Measurements from ENCODE around the gene ZMYND8. TPM values are rescaled to one million over a fixed set of nuclear protein-coding genes. Genes with fewer than 3 reads are reported as not detected.
A peak's percentile ranks its signal among the peaks of the same experiment; 100 is the strongest.
"Not testable (repeated sequence)": the region's sequence is repeated elsewhere in the genome, so short reads cannot be mapped to it uniquely, and the experiment has no call there.

ZMYND8 gene
- total RNA-seq, 2 donors from 2014 or later, result 22.0 to 35.3 TPM

DNA sequence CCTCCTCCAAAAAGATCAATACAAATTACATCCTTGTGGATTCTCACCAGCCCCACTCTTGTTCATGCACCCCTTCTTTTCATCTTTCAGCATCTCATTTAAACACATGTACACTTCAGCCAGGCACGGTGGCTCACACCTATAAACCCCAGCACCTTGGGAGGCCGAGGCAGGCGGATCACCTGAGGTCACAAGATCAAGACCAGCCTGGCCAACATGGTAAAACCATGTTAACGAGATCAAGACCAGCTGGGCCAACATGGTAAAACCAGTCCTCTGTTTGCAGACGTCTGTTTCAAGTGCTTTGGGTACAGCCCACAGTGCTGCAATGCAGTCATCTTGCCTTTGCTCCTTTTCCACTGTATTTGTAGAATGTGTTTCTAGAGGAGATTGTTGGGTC lies 45.3 kb downstream of the ZMYND8 start:
- DNase-seq (ENCODE audit: low spot score), result no peak
- Histone ChIP-seq H3K27ac (peak overlapping the region in 1 of 2 donors; percentile 94), H3K4me3 (no peak overlapping the region), H3K9me3 (no peaks in the 10 kb centered on the region), H3K36me3 (peaks cover 23% of the 10 kb centered on the region), H3K27me3 (no peaks in the 10 kb centered on the region), H3K4me1 (peaks cover 0 to 53% of the 10 kb centered on the region in 2 donors)
- TF ChIP-seq CTCF (IDR thresholded peaks at IDR 0.05), result no peak

- no peak for DNase-seq (ENCODE audit: low spot score)
- Histone ChIP-seq H3K27me3 (no peaks in the 10 kb centered on the region), H3K4me3 (no peak overlapping the region), H3K4me1 (peaks cover 0 to 48% of the 10 kb centered on the region in 2 donors), H3K27ac (peak overlapping the region; percentile 38 to 59), H3K36me3 (peaks cover 28% of the 10 kb centered on the region), H3K9me3 (no peaks in the 10 kb centered on the region)
- TF ChIP-seq CTCF (IDR thresholded peaks at IDR 0.05), result no peak
Measured at GRCh38 chr20:47310729-47311128, 45.8 kb downstream of the ZMYND8 start.

- peak overlapping the region; percentile 38 to 59 for H3K27ac ChIP-seq
- H3K36me3 ChIP-seq, result peaks cover 36% of the 10 kb centered on the region
- no peaks in the 10 kb centered on the region for H3K27me3 ChIP-seq
- no peak for TF ChIP-seq CTCF (IDR thresholded peaks at IDR 0.05)
- no peak overlapping the region for H3K4me3 ChIP-seq
- H3K9me3 ChIP-seq, result no peaks in the 10 kb centered on the region
- DNase-seq (ENCODE audit: low spot score), result no peak
- peaks cover 0 to 40% of the 10 kb centered on the region in 2 donors for H3K4me1 ChIP-seq
Measured at GRCh38 chr20:47309806-47310426, 46.6 kb downstream of the ZMYND8 start.

- no peaks in the 10 kb centered on the region for H3K27me3 ChIP-seq
- TF ChIP-seq CTCF (IDR thresholded peaks at IDR 0.05), result no peak
- H3K4me1 ChIP-seq, result peaks cover 0 to 40% of the 10 kb centered on the region in 2 donors
- H3K4me3 ChIP-seq, result no peak overlapping the region
- no peak for DNase-seq (ENCODE audit: low spot score)
- H3K27ac ChIP-seq, result peak overlapping the region; percentile 38 to 59
- H3K36me3 ChIP-seq, result peaks cover 36% of the 10 kb centered on the region
- no peaks in the 10 kb centered on the region for H3K9me3 ChIP-seq
Measured at GRCh38 chr20:47309394-47309793, 47.1 kb downstream of the ZMYND8 start.

DNA sequence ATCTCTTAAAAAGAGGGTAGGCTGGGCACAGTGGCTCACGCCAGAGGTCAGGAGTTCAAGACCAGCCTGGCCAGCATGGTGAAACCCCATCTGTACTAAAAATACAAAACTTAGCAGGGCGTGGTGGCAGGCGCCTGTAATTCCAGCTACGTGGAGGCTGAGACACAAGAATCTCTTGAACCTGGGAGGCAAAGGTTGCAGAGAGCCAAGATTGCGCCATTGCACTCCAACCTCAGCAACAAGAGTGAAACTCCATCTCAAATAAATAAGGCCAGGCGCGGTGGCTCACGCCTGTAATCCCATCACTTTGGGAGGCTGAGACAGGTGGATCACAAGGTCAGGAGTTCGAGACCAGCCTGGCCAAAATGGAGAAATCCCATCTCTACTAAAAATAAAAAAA lies 48.9 kb downstream of the ZMYND8 start:
- H3K27ac ChIP-seq, result not testable (repeated sequence)
- H3K4me1 ChIP-seq, result peaks cover 0 to 48% of the 10 kb centered on the region in 2 donors

DNA sequence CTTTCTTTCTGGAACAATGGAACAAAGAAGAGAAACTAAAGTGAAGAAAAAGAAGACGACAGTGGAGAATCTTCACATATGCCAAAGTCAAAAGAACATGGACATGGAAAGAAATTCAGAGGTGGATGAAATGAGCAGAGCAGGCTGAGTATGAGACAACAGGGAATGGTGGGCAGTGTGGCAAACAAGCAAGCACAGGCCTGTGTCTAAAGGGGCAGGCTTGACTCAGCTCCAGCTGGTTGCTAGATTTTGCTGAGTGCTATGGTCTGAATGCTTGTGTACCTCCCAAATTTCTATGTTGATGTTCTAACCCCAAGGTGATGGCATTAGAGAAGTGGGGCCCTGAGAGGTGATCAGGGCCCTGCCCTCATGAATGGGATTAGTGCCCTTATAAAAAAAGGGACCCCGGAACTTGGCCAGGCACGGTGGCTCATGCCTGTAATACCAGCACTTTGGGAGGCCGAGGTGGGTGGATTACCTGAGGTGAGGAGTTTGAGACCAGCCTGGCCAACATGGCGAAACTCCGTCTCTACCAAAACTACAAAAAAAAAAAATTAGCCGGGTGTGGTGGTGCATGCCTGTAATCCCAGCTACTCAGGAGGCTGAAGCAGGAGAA lies 49.6 kb downstream of the ZMYND8 start:
- TF ChIP-seq CTCF (IDR thresholded peaks at IDR 0.05), result no peak
- peaks cover 0 to 42% of the 10 kb centered on the region in 2 donors for H3K4me1 ChIP-seq
- no peaks in the 10 kb centered on the region for H3K27me3 ChIP-seq
- DNase-seq (ENCODE audit: low spot score), result no peak
- H3K9me3 ChIP-seq, result no peaks in the 10 kb centered on the region
- no peak overlapping the region for H3K4me3 ChIP-seq
- H3K27ac ChIP-seq, result no peak overlapping the region
- peaks cover 36% of the 10 kb centered on the region for H3K36me3 ChIP-seq

More for the DNA sequence above, 48.9 kb downstream of the ZMYND8 start:
- not testable (repeated sequence) for H3K4me3 ChIP-seq; DNase-seq (ENCODE audit: low spot score); H3K9me3 ChIP-seq; H3K27me3 ChIP-seq
- H3K36me3 ChIP-seq, result peaks cover 36% of the 10 kb centered on the region

Data from right atrium auricular region (tissue), 2 donors.